ENCODE data around the gene OLA1. TPM values are rescaled to one million over a fixed set of nuclear protein-coding genes. Genes with fewer than 3 reads are reported as not detected.
A peak's percentile ranks its signal among the peaks of the same experiment; 100 is the strongest.

Gene OLA1
- total RNA-seq, 2 donors from 2014 or later, result 75.6 to 92.8 TPM

GRCh38 chr2:174023591-174024523 is 224.5 kb downstream of the OLA1 start:
- peaks cover 5% of the 10 kb centered on the region for H3K4me1 ChIP-seq
- peak overlapping the region; percentile 75 for H3K27ac ChIP-seq
- no peak for TF ChIP-seq CTCF (IDR thresholded peaks at IDR 0.05)
- no peaks in the 10 kb centered on the region for H3K36me3 ChIP-seq
- H3K4me3 ChIP-seq, result no peak overlapping the region
- no peak overlapping the region for H3K9ac ChIP-seq (ENCODE audit: low read depth in 2 of 2, low read length in 2 of 2)
- intact Hi-C loops (cut with DNase I), result no loop called here
- no peaks in the 10 kb centered on the region for H3K27me3 ChIP-seq
- H3K9me3 ChIP-seq, result no peaks in the 10 kb centered on the region
- DNase-seq, result no peak

Other genes starting within 250 kb of the OLA1 start
- not detected for gene SP9, start 86.4 kb upstream of the OLA1 start, total RNA-seq
- 10 to 100 TPM; 19.1 to 20.7 TPM for gene SCRN3, start 147.2 kb upstream of the OLA1 start, total RNA-seq
- 1 to 10 TPM; 1.3 to 4.0 TPM for gene GPR155, start 238.5 kb upstream of the OLA1 start, total RNA-seq